ENCODE measurements around the gene CHN2. TPM values are rescaled to one million over a fixed set of nuclear protein-coding genes. Genes with fewer than 3 reads are reported as not detected.

CHN2 gene
- total RNA-seq, 1 experiment from 2014 or later: 61.2 TPM

DNA sequence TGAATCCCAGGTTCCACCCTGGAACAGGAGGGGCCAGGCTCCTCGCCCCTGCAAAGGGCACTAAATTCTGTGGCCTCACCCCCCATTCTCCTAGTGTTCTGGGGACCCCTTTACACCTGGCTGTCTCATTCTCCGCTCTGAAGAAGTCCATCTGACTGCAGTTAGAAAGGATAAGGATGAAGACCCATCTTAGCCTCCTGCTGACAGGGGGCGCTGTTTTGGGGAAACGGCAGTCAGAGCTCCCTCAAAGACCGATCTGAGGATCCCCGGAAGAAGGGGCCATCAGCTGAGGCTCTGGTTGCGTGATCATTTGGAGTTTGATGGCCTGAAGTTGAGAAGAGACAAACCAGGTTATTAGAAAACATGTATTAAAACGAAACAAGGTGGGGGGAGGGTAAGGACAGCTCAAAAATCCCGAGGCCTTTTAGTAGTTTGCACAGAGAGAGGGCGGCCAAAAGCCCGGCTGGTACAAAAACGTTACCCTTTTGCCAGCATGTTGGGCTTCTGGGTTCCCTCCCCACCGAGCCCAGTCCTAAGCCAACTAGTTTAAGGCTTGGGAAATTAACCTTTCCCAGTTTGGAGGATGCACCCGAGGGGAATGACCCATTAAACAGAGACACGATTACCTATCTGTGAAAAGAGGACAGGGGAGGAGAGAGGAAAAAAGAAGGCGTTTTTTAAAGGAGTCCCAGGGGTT is 102.8 kb downstream of the CHN2 start:
- Histone ChIP-seq H3K36me3 (ENCODE audit: insufficient read depth, low read length, poor library complexity, severe bottlenecking) (no peaks in the 10 kb centered on the region), H3K4me1 (ENCODE audit: insufficient read depth, low read length, poor library complexity, severe bottlenecking) (peaks cover 35% of the 10 kb centered on the region), H3K27ac (ENCODE audit: low read depth, low read length, poor library complexity, severe bottlenecking) (no peak overlapping the region), H3K4me3 (ENCODE audit: low read depth, low read length, poor library complexity, severe bottlenecking) (no peak overlapping the region), H3K27me3 (replicated peaks; ENCODE audit: insufficient read depth, low read depth, low read length, poor library complexity) (no peaks in the 10 kb centered on the region), H3K9me3 (ENCODE audit: low read depth, low read length, poor library complexity, severe bottlenecking) (no peaks in the 10 kb centered on the region)
- POLR2A ChIA-PET (ENCODE audit: low non-redundant PET): interaction anchor here (0.6 kb wide), 1 partner anchor 419 kb away, joined by 3 read pairs; no protein-coding TSS in a partner anchor
- no peak for DNase-seq (ENCODE audit: low spot score)
- TF ChIP-seq EZH2 (IDR thresholded peaks at IDR 0.05; ENCODE audit: borderline replicate concordance, low read depth, low read length, poor library complexity, severe bottlenecking): no peak
- TF ChIP-seq, protein P1, sequence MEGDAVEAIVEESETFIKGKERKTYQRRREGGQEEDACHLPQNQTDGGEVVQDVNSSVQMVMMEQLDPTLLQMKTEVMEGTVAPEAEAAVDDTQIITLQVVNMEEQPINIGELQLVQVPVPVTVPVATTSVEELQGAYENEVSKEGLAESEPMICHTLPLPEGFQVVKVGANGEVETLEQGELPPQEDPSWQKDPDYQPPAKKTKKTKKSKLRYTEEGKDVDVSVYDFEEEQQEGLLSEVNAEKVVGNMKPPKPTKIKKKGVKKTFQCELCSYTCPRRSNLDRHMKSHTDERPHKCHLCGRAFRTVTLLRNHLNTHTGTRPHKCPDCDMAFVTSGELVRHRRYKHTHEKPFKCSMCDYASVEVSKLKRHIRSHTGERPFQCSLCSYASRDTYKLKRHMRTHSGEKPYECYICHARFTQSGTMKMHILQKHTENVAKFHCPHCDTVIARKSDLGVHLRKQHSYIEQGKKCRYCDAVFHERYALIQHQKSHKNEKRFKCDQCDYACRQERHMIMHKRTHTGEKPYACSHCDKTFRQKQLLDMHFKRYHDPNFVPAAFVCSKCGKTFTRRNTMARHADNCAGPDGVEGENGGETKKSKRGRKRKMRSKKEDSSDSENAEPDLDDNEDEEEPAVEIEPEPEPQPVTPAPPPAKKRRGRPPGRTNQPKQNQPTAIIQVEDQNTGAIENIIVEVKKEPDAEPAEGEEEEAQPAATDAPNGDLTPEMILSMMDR (conservative IDR thresholded peaks at IDR 0.05; ENCODE audit: low read depth, low read length): peak; percentile 54
- CTCF ChIA-PET: interaction anchor here (0.5 kb wide), 1 partner anchor 427 kb away, joined by 4 read pairs; no protein-coding TSS in a partner anchor
- BruUV-seq (replicated peaks): no TSS peak
- intact Hi-C loops (cut with micrococcal nuclease; ENCODE audit: unreplicated experiment): no loop called here

DNA sequence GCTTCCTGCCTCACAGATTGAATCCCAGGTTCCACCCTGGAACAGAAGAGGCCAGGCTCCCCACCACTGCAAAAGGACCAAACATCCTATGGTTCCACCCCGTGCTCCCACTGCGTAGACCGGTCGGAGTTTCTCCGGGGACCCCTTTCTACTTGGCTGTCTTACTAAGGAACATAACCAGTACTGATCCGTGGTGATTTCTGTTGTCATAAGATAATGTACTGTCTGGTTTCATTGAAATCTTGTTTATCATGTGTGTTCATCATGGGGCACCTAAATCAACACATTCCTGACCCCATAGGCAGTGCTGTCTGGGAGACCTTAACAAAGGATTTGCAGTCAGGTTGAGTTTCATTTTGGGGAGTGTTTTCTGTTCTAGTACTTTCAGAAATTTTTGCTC is 104.5 kb downstream of the CHN2 start:
- H3K9me3 ChIP-seq (ENCODE audit: low read depth, low read length, poor library complexity, severe bottlenecking): no peaks in the 10 kb centered on the region
- TF ChIP-seq, protein P1 (conservative IDR thresholded peaks at IDR 0.05; ENCODE audit: low read depth, low read length): no peak
- no peak for TF ChIP-seq EZH2 (IDR thresholded peaks at IDR 0.05; ENCODE audit: borderline replicate concordance, low read depth, low read length, poor library complexity, severe bottlenecking)
- no peaks in the 10 kb centered on the region for H3K27me3 ChIP-seq (replicated peaks; ENCODE audit: insufficient read depth, low read depth, low read length, poor library complexity)
- peaks cover 39% of the 10 kb centered on the region for H3K4me1 ChIP-seq (ENCODE audit: insufficient read depth, low read length, poor library complexity, severe bottlenecking)
- BruUV-seq (replicated peaks): no TSS peak
- CTCF ChIA-PET: no interaction called here
- intact Hi-C loops (cut with micrococcal nuclease; ENCODE audit: unreplicated experiment): no loop called here
- no peak overlapping the region for H3K4me3 ChIP-seq (ENCODE audit: low read depth, low read length, poor library complexity, severe bottlenecking)
- no peaks in the 10 kb centered on the region for H3K36me3 ChIP-seq (ENCODE audit: insufficient read depth, low read length, poor library complexity, severe bottlenecking)
- no peak overlapping the region for H3K27ac ChIP-seq (ENCODE audit: low read depth, low read length, poor library complexity, severe bottlenecking)
- no peak for DNase-seq (ENCODE audit: low spot score)
- POLR2A ChIA-PET (ENCODE audit: low non-redundant PET): no interaction called here

DNA sequence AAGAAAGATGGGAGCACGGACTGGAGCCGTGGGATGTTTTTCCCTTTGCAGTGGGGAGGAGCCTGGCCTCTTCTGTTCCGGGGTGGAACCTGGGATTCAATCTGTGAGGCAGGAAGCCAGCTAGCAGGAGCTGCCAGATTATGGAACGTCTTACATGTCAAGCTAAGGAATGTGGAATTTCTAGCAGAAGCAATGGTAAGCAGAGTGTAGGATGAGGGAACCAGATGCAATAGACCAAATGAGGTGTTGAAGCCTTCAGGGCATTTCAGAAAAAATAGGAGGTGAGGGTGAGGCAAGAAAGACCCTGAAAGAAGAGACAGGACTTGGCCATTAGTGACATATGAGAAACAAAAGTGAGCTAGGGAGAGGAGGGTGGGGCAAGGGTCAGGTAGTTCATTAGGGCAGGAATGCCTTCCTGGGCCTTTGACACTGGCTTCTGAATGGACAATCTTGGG is 105.5 kb downstream of the CHN2 start:
- DNase-seq (ENCODE audit: low spot score): no peak
- Histone ChIP-seq H3K9me3 (ENCODE audit: low read depth, low read length, poor library complexity, severe bottlenecking) (no peaks in the 10 kb centered on the region), H3K27ac (ENCODE audit: low read depth, low read length, poor library complexity, severe bottlenecking) (no peak overlapping the region), H3K36me3 (ENCODE audit: insufficient read depth, low read length, poor library complexity, severe bottlenecking) (no peaks in the 10 kb centered on the region), H3K4me3 (ENCODE audit: low read depth, low read length, poor library complexity, severe bottlenecking) (no peak overlapping the region), H3K4me1 (ENCODE audit: insufficient read depth, low read length, poor library complexity, severe bottlenecking) (peaks cover 45% of the 10 kb centered on the region), H3K27me3 (replicated peaks; ENCODE audit: insufficient read depth, low read depth, low read length, poor library complexity) (no peaks in the 10 kb centered on the region)
- TF ChIP-seq EZH2 (IDR thresholded peaks at IDR 0.05; ENCODE audit: borderline replicate concordance, low read depth, low read length, poor library complexity, severe bottlenecking): no peak
- TF ChIP-seq, protein P1 (conservative IDR thresholded peaks at IDR 0.05; ENCODE audit: low read depth, low read length): no peak
- BruUV-seq (replicated peaks): no TSS peak
- ChIA-PET POLR2A (ENCODE audit: low non-redundant PET) (no interaction called here), CTCF (no interaction called here)
- intact Hi-C loops (cut with micrococcal nuclease; ENCODE audit: unreplicated experiment): no loop called here

All from A673 (cell line).